MM.1S (cell line): Measurements from ENCODE around the gene MAP3K12.

Experiments
- DNase-seq: peaks from one replicate; pipeline ENCODE4 v3.0.0-alpha.2; 2015
- H2AFZ ChIP-seq: fragments of 300-600 bp; sonication (generic); 2 replicates; pipeline ENCODE4 v1.6.0; 2016; ENCODE audit warnings: antibody characterized with exemption, low read length
- H3F3A ChIP-seq: fragments of 300-600 bp; sonication (generic); 2 replicates; pipeline ENCODE4 v1.6.1; 2016; ENCODE audit warnings: mild to moderate bottlenecking, antibody characterized with exemption, low read length, moderate library complexity, mixed read lengths; ENCODE audit not compliant: insufficient read depth
- H3K27ac ChIP-seq: fragments of 300-600 bp; sonication (generic); 2 replicates; pipeline ENCODE4 v1.5.1; 2016; ENCODE audit warnings: mild to moderate bottlenecking, low read length
- H3K27me3 ChIP-seq: fragments of 300-600 bp; sonication (generic); replicated peaks from 2 replicates; pipeline ENCODE4 v1.6.0; 2016; ENCODE audit warnings: low read length; ENCODE audit not compliant: insufficient read depth
- H3K36me3 ChIP-seq: fragments of 300-600 bp; sonication (generic); replicated peaks from 2 replicates; pipeline ENCODE4 v1.6.1; 2016; ENCODE audit warnings: mild to moderate bottlenecking, low read length, mixed read lengths; ENCODE audit not compliant: insufficient read depth
- H3K4me1 ChIP-seq: fragments of 300-600 bp; sonication (generic); 2 replicates; pipeline ENCODE4 v1.6.1; 2016; ENCODE audit warnings: low read length, mixed read lengths
- H3K4me2 ChIP-seq: fragments of 300-600 bp; sonication (generic); 2 replicates; pipeline ENCODE4 v1.6.0; 2016; ENCODE audit warnings: low read depth, low read length
- H3K4me3 ChIP-seq: fragments of 300-600 bp; sonication (generic); 2 replicates; pipeline ENCODE4 v1.5.1; 2016; ENCODE audit warnings: low read length, mixed read lengths
- H3K79me2 ChIP-seq: fragments of 300-600 bp; sonication (generic); 2 replicates; pipeline ENCODE4 v1.6.1; 2016; ENCODE audit warnings: mixed run types, low read length, mixed read lengths
- H3K9ac ChIP-seq: fragments of 300-600 bp; sonication (generic); 2 replicates; pipeline ENCODE4 v1.6.1; 2016; ENCODE audit warnings: low read length, mixed read lengths
- H3K9me2 ChIP-seq: fragments of 300-600 bp; sonication (generic); replicated peaks from 2 replicates; pipeline ENCODE4 v1.6.1; 2016; ENCODE audit warnings: mild to moderate bottlenecking, low read length, mixed read lengths; ENCODE audit not compliant: insufficient read depth
- H3K9me3 ChIP-seq: fragments of 300-600 bp; sonication (generic); replicated peaks from 2 replicates; pipeline ENCODE4 v1.6.1; 2016; ENCODE audit warnings: mild to moderate bottlenecking, low read length, mixed read lengths; ENCODE audit not compliant: insufficient read depth
- H4K20me1 ChIP-seq: fragments of 300-600 bp; sonication (generic); 2 replicates; pipeline ENCODE4 v1.6.1; 2016; ENCODE audit warnings: mild to moderate bottlenecking, low read length, moderate library complexity, mixed read lengths; ENCODE audit not compliant: insufficient read depth
- CTCF ChIP-seq: fragments of 300-600 bp; sonication (generic); IDR thresholded peaks from 2 replicates; pipeline ENCODE4 v1.5.1; 2016; ENCODE audit warnings: antibody characterized with exemption, low read length, mixed read lengths
- EZH2 ChIP-seq: fragments of 300-600 bp; sonication (generic); optimal IDR thresholded peaks from 2 replicates; pipeline ENCODE3; 2017; ENCODE audit warnings: low read depth, mild to moderate bottlenecking, antibody characterized with exemption, low read length, mixed read lengths
- EZH2phosphoT487 ChIP-seq: fragments of 300-600 bp; sonication (generic); IDR thresholded peaks from 2 replicates; pipeline ENCODE4 v1.6.1; 2018; ENCODE audit warnings: antibody characterized with exemption, low read length

The MAP3K12 gene

GRCh38 chr12:53538209-53538689, 39.0 kb upstream of the MAP3K12 start:
- no peaks in the 10 kb centered on the region for H3K9me2 ChIP-seq
- no peak overlapping the region for H3K27ac ChIP-seq
- no peak for DNase-seq
- H3K9ac ChIP-seq = no peak overlapping the region
- H3K79me2 ChIP-seq = no peaks in the 10 kb centered on the region
- H3K27me3 ChIP-seq = no peaks in the 10 kb centered on the region
- H3K4me1 ChIP-seq = no peaks in the 10 kb centered on the region
- H3F3A ChIP-seq = 0 out of 2 replicates have a peak, but pooled peaks cover 2% of the 10 kb centered on the region
- H3K36me3 ChIP-seq = no peaks in the 10 kb centered on the region; the same call in 1 of the 2 replicates
- H3K9me3 ChIP-seq = no peaks in the 10 kb centered on the region
- H3K4me3 ChIP-seq = no peak overlapping the region
- no peak for TF ChIP-seq CTCF
- no peak for TF ChIP-seq EZH2phosphoT487
- TF ChIP-seq EZH2 = no peak
- no peak overlapping the region for H3K4me2 ChIP-seq
- no peaks in the 10 kb centered on the region for H4K20me1 ChIP-seq
- no peak overlapping the region for H2AFZ ChIP-seq

GRCh38 chr12:53536962-53537361, 37.7 kb upstream of the MAP3K12 start:
- Histone ChIP-seq H3K36me3 (no peaks in the 10 kb centered on the region), H3K9me2 (no peaks in the 10 kb centered on the region), H3K27me3 (no peaks in the 10 kb centered on the region), H3F3A (no peaks in the 10 kb centered on the region), H3K79me2 (no peaks in the 10 kb centered on the region), H3K4me3 (no peak overlapping the region), H2AFZ (no peak overlapping the region), H3K27ac (no peak overlapping the region), H3K9ac (no peak overlapping the region), H3K4me1 (no peaks in the 10 kb centered on the region), H3K9me3 (no peaks in the 10 kb centered on the region), H3K4me2 (no peak overlapping the region), H4K20me1 (no peaks in the 10 kb centered on the region)
- TF ChIP-seq EZH2 = no peak
- TF ChIP-seq CTCF = no peak
- TF ChIP-seq EZH2phosphoT487 = no peak
- DNase-seq = no peak

- no peaks in the 10 kb centered on the region for H3K4me1 ChIP-seq
- no peak overlapping the region for H3K9ac ChIP-seq
- H3K36me3 ChIP-seq = no peaks in the 10 kb centered on the region
- no peaks in the 10 kb centered on the region for H3K9me3 ChIP-seq
- H2AFZ ChIP-seq = no peak overlapping the region
- H3K27ac ChIP-seq = no peak overlapping the region
- no peak overlapping the region for H3K4me2 ChIP-seq
- H3K4me3 ChIP-seq = no peak overlapping the region
- no peaks in the 10 kb centered on the region for H3F3A ChIP-seq
- no peak for TF ChIP-seq EZH2phosphoT487
- TF ChIP-seq CTCF = no peak
- TF ChIP-seq EZH2 = no peak
- DNase-seq = no peak
- no peaks in the 10 kb centered on the region for H3K27me3 ChIP-seq
- no peaks in the 10 kb centered on the region for H3K9me2 ChIP-seq
- no peaks in the 10 kb centered on the region for H3K79me2 ChIP-seq
- H4K20me1 ChIP-seq = no peaks in the 10 kb centered on the region
These were observed 34.2 kb upstream of the MAP3K12 start for GRCh38 chr12:53533471-53533870.
